ENCODE results near the gene MFAP4. TPM values are rescaled to one million over a fixed set of nuclear protein-coding genes. Genes with fewer than 3 reads are reported as not detected.

MFAP4 gene
- total RNA-seq, 1 experiment from 2014 or later, result not detected

GRCh38 chr17:19348081-19348650, 38.8 kb downstream of the MFAP4 start:
- no TSS peak for BruUV-seq (replicated peaks)
- H3K4me1 Mint-ChIP-seq (ENCODE audit: low read depth, unreplicated experiment), result peaks cover 7% of the 10 kb centered on the region
- CTCF ChIA-PET, result interaction anchor here (0.6 kb wide), 1 partner anchor 52 kb away, joined by 3 read pairs; no protein-coding TSS in a partner anchor

DNA sequence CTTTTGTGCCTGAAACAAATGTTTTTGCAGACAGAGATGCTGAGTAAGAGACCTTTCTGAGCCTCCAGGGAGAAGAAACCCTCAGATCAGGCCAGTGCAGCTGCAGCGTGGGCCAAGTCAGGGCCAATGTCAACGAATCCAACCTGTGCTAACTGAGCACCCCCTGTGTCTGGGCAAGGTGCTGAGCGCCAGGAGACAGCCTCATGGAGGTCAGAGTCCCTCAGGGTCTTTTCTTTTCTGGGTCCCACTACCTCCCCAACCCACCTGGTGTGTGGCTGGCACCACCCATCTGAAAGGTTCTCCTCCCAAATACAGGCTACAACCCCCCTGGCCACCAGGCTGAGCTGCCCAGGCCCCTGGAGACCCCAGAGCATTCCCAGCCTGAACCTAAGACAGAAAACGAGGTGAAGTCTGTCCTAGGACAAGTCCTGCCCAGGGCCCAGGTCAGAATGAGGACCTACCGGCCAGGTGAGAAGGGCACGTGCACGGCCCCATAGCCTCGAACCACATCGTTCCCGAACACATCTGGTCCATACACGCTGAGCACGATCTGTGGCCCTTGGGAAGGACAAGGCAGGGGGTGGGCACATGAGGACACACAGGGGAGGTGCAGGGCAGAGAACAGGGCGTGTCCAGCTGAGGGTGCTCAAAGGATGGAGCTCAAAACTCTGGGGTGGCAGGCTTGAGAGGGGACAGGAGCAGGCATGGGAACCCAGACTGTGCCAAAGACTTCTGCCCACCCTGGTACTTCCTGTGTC, 39.5 kb downstream of the MFAP4 start:
- Mint-ChIP-seq H3K36me3 (ENCODE audit: insufficient read depth, unreplicated experiment) (peaks cover 5% of the 10 kb centered on the region), H3K27ac (ENCODE audit: unreplicated experiment) (no peak overlapping the region), H3K4me3 (ENCODE audit: unreplicated experiment) (no peak overlapping the region), H3K4me1 (ENCODE audit: low read depth, unreplicated experiment) (peaks cover 7% of the 10 kb centered on the region), H3K9me3 (ENCODE audit: unreplicated experiment) (no peaks in the 10 kb centered on the region), H3K27me3 (ENCODE audit: insufficient read depth, unreplicated experiment) (no peaks in the 10 kb centered on the region)
- ChIA-PET POLR2A (no interaction called here), CTCF (interaction anchor here (0.6 to 1.4 kb wide), 2 partner anchors 15 to 53 kb away, joined by 3 to 4 read pairs; partner anchors contain the start of gene B9D1)
- intact Hi-C loops (cut with micrococcal nuclease; ENCODE audit: unreplicated experiment), result no loop called here
- DNase-seq, result peak in 1 of 2 experiments; percentile 34
- no peaks in the 10 kb centered on the region for H3K36me3 ChIP-seq (ENCODE audit: control insufficient read depth, insufficient read depth, low read length)
- no peaks in the 10 kb centered on the region for H3K27me3 ChIP-seq (replicated peaks; ENCODE audit: control insufficient read depth, insufficient read depth, low read length)
- H3K4me3 ChIP-seq (ENCODE audit: low read depth, low read length), result no peak overlapping the region
- no TSS peak for BruUV-seq (replicated peaks)
- H3K9me3 ChIP-seq, result no peaks in the 10 kb centered on the region
- TF ChIP-seq, protein P1, sequence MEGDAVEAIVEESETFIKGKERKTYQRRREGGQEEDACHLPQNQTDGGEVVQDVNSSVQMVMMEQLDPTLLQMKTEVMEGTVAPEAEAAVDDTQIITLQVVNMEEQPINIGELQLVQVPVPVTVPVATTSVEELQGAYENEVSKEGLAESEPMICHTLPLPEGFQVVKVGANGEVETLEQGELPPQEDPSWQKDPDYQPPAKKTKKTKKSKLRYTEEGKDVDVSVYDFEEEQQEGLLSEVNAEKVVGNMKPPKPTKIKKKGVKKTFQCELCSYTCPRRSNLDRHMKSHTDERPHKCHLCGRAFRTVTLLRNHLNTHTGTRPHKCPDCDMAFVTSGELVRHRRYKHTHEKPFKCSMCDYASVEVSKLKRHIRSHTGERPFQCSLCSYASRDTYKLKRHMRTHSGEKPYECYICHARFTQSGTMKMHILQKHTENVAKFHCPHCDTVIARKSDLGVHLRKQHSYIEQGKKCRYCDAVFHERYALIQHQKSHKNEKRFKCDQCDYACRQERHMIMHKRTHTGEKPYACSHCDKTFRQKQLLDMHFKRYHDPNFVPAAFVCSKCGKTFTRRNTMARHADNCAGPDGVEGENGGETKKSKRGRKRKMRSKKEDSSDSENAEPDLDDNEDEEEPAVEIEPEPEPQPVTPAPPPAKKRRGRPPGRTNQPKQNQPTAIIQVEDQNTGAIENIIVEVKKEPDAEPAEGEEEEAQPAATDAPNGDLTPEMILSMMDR (IDR thresholded peaks at IDR 0.05; ENCODE audit: insufficient read depth in 1 of 2, low read depth in 1 of 2, low read length in 1 of 2, severe bottlenecking in 1 of 2, unreplicated experiment in 1 of 2), result no peak
- peaks cover 21% of the 10 kb centered on the region for H3K4me1 ChIP-seq

More at GRCh38 chr17:19348081-19348650, 38.8 kb downstream of the MFAP4 start:
- Histone ChIP-seq H3K9me3 (no peaks in the 10 kb centered on the region), H3K4me3 (ENCODE audit: low read depth, low read length) (no peak overlapping the region), H3K4me1 (peaks cover 21% of the 10 kb centered on the region), H3K36me3 (ENCODE audit: control insufficient read depth, insufficient read depth, low read length) (no peaks in the 10 kb centered on the region), H3K27me3 (replicated peaks; ENCODE audit: control insufficient read depth, insufficient read depth, low read length) (no peaks in the 10 kb centered on the region)
- no peaks in the 10 kb centered on the region for H3K27me3 Mint-ChIP-seq (ENCODE audit: insufficient read depth, unreplicated experiment)
- POLR2A ChIA-PET, result no interaction called here
- no peak overlapping the region for H3K4me3 Mint-ChIP-seq (ENCODE audit: unreplicated experiment)
- intact Hi-C loops (cut with micrococcal nuclease; ENCODE audit: unreplicated experiment), result no loop called here
- no peaks in the 10 kb centered on the region for H3K9me3 Mint-ChIP-seq (ENCODE audit: unreplicated experiment)
- no peaks in the 10 kb centered on the region for H3K36me3 Mint-ChIP-seq (ENCODE audit: insufficient read depth, unreplicated experiment)
- peak in 1 of 2 experiments; percentile 12 for DNase-seq
- TF ChIP-seq, protein P1 (IDR thresholded peaks at IDR 0.05; ENCODE audit: insufficient read depth in 1 of 2, low read depth in 1 of 2, low read length in 1 of 2, severe bottlenecking in 1 of 2, unreplicated experiment in 1 of 2), result no peak
- no peak overlapping the region for H3K27ac Mint-ChIP-seq (ENCODE audit: unreplicated experiment)

DNA sequence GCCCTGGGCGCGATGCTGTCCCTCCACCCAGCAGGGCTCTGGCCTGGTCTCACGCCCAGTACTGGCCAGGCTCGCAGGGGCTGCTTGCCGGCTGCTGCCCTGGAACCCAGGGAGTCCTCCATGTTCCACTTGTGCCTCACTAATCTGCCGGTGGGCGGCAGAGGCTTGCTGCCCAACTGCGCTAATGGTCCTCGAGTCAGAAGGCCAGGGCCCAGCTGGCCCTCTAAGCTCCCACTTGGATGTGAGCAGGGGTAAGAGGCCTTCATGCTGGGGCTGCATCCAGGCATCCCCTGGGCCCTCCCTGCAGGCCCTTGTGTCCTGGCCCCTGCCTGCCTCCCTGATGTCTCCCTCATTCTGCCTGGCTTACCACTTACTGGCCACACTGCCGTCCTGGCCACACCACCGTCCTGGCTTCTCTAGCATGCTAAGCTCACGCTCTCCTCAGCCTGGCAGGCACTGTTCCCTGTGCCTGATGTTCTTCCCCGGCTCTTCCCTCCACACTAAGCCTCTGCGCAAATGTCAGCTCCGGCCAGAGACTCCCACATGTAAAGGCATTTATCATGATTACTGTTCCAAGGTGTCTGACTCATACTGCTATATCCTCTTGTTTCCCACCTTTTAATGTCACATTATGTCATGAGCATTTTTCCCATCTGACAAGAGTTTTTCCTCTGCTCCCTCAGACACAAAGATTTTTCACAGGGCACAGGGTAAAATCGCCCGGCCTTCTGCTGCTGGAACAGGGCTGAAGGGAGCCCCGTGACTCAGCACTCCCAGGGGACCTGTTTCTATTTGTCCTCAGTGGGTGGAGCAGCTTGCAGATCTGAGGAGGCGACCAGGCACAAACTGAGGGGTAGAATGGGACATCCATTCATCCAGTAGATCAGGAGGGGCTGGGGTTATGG, 40.4 kb downstream of the MFAP4 start:
- H3K4me1 ChIP-seq, result peaks cover 27% of the 10 kb centered on the region
- H3K27ac Mint-ChIP-seq (ENCODE audit: unreplicated experiment), result peak overlapping the region; percentile 39
- H3K4me1 Mint-ChIP-seq (ENCODE audit: low read depth, unreplicated experiment), result peaks cover 15% of the 10 kb centered on the region
- no peak overlapping the region for H3K4me3 Mint-ChIP-seq (ENCODE audit: unreplicated experiment)
- no peaks in the 10 kb centered on the region for H3K9me3 ChIP-seq
- no peaks in the 10 kb centered on the region for H3K9me3 Mint-ChIP-seq (ENCODE audit: unreplicated experiment)
- H3K27me3 Mint-ChIP-seq (ENCODE audit: insufficient read depth, unreplicated experiment), result no peaks in the 10 kb centered on the region
- intact Hi-C loops (cut with micrococcal nuclease; ENCODE audit: unreplicated experiment), result no loop called here
- ChIA-PET CTCF (interaction anchor here (1.4 kb wide), 1 partner anchor 16 kb away, joined by 4 read pairs; the partner anchor contains the start of gene B9D1), POLR2A (no interaction called here)
- no peaks in the 10 kb centered on the region for H3K36me3 ChIP-seq (ENCODE audit: control insufficient read depth, insufficient read depth, low read length)
- peak in 1 of 2 experiments; percentile 38 for DNase-seq
- BruUV-seq (replicated peaks), result no TSS peak
- TF ChIP-seq, protein P1 (IDR thresholded peaks at IDR 0.05; ENCODE audit: insufficient read depth in 1 of 2, low read depth in 1 of 2, low read length in 1 of 2, severe bottlenecking in 1 of 2, unreplicated experiment in 1 of 2), result no peak
- peaks cover 6% of the 10 kb centered on the region for H3K36me3 Mint-ChIP-seq (ENCODE audit: insufficient read depth, unreplicated experiment)
- H3K27me3 ChIP-seq (replicated peaks; ENCODE audit: control insufficient read depth, insufficient read depth, low read length), result no peaks in the 10 kb centered on the region
- no peak overlapping the region for H3K4me3 ChIP-seq (ENCODE audit: low read depth, low read length)
